SK-N-MC (cell line): ENCODE results near the gene ADAP1.

Source experiments
- DNase-seq: peaks from one replicate; pipeline ENCODE4 v3.0.0-alpha.2; 2011; ENCODE audit warnings: low read depth, low spot score
- H3K27ac ChIP-seq: fragments of 200-600 bp; sonication (generic); 2 replicates; pipeline ENCODE4 v1.5.1; 2016; ENCODE audit warnings: mixed run types
- H3K36me3 ChIP-seq: fragments of 200-600 bp; sonication (generic); 2 replicates; pipeline ENCODE4 v1.6.1; 2017; ENCODE audit warnings: antibody characterized with exemption, low read length, mixed read lengths; ENCODE audit not compliant: insufficient read depth
- H3K4me3 ChIP-seq: fragments of 200-600 bp; sonication (generic); 2 replicates; pipeline ENCODE4 v1.5.1; 2016
- H3K9ac ChIP-seq: fragments of 200-600 bp; sonication (generic); 2 replicates; pipeline ENCODE4 v1.8.0; 2017; ENCODE audit warnings: mixed run types, mixed read lengths; ENCODE audit not compliant: insufficient read length
- H3K9me3 ChIP-seq: fragments of 200-600 bp; sonication (generic); 2 replicates; pipeline ENCODE4 v1.6.1; 2017; ENCODE audit warnings: low read depth, mild to moderate bottlenecking, antibody characterized with exemption, low read length, moderate library complexity, mixed read lengths
- EZH2 ChIP-seq: fragments of 200-600 bp; sonication (generic); IDR thresholded peaks from one replicate; pipeline ENCODE4 v1.6.1; 2017; ENCODE audit warnings: antibody characterized with exemption
- FOXP2 ChIP-seq: optimal IDR thresholded peaks from 2 replicates; pipeline ENCODE3; 2011; ENCODE audit warnings: mild to moderate bottlenecking, moderate library complexity; ENCODE audit not compliant: insufficient read depth; ENCODE audit errors: extremely low read length, control extremely low read depth
- POLR2AphosphoS5 ChIP-seq: IDR thresholded peaks from 2 replicates; pipeline ENCODE4 v1.6.1; 2012; ENCODE audit warnings: mild to moderate bottlenecking, low read depth, low read length, borderline replicate concordance

Gene ADAP1

DNA sequence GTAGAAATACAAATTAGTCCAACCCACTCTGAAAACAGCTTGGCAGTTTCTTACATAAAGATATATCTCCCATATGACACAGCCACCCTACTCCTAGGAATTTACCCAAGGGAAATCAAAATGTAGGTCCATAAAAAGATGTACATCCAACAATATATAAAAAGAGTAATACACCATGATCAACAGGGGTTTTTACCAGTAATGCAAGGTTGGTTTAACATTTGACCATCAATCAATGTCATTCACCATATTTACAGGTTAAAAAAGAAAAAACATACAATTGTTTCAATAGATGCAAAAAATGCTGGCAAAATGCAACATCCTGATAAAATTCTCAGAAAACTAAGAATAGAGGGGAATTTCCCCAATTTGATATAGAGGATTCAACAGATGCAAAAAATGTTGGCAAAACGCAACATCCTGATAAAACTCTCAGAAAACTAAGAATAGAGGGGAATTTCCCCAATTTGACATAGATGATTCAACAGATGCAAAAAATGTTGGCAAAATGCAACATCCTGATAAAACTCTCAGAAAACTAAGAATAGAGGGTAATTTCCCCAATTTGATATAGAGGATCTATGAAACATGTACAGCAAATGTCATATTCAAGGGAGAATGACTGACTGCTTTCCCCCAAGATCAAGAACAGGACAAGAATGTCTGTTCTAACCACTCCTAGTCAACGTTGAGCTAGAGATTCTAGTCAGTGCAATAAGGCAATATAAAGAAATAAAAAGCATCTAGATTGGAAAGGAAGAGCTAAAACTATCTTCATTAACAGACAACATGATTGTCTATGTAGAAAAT lies 13.7 kb downstream of the ADAP1 start:
- H3K36me3 ChIP-seq: no peaks in the 10 kb centered on the region
- TF ChIP-seq FOXP2: no peak
- TF ChIP-seq EZH2: no peak
- no peak overlapping the region for H3K27ac ChIP-seq
- no peak overlapping the region for H3K4me3 ChIP-seq
- H3K9ac ChIP-seq: no peak overlapping the region
- no peak for DNase-seq
- no peaks in the 10 kb centered on the region for H3K9me3 ChIP-seq

DNA sequence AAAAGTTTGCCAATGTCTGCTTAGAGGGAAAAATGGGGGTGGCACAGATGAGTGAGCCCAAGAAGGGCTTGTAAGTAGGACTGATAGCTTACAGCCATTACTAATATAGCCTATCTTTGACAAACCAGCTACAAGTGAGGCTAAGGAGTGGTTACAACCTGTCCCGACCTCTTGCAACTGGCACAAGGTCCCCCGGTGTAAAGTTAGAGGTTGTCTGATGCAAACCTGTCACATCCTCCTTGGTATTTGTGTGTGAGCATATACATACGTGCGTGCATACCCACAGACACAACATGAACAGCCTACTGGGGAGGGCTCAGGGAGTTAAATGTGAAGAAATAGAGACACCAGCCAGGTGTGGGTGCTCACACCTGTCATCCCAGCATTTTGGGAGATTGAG lies 14.6 kb downstream of the ADAP1 start:
- Histone ChIP-seq H3K36me3 (no peaks in the 10 kb centered on the region), H3K9me3 (no peaks in the 10 kb centered on the region), H3K27ac (no peak overlapping the region), H3K9ac (no peak overlapping the region), H3K4me3 (no peak overlapping the region)
- DNase-seq: no peak
- TF ChIP-seq FOXP2 (no peak), POLR2AphosphoS5 (no peak), EZH2 (no peak)

DNA sequence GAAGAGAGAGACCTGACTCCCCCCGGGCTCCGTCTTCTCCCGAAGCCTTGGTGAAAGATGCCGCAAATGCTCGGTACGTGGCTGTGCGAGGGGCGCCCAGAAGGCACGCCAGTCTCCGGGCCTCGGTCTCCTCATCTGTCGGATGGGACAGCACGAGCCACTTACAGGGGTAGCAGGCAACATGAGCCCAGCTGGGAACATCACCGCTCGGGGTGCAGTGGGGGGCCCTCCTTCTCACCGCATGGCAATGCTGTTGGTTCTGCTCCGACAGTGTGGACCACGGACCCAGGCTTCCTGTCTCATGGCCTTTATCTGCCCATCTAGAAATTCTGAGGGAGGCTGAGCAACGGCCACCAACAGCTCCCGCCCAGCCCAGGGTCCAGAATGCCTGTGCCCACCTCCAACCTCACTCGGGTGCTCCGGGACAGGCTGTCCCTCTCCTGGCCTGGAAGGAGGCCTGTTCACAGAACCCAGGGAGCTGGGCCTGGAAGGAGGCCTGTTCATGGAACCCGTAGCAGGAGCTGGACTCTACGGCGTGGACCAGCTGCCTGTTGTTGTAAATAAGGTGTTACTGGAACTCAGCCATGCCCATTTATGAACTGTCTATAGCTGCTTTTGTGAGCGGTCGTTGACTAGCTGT lies 15.8 kb downstream of the ADAP1 start:
- Histone ChIP-seq H3K27ac (no peak overlapping the region), H3K4me3 (no peak overlapping the region), H3K36me3 (no peaks in the 10 kb centered on the region), H3K9ac (no peak overlapping the region), H3K9me3 (no peaks in the 10 kb centered on the region)
- no peak for TF ChIP-seq EZH2
- TF ChIP-seq FOXP2: no peak
- TF ChIP-seq POLR2AphosphoS5: no peak
- DNase-seq: no peak

DNA sequence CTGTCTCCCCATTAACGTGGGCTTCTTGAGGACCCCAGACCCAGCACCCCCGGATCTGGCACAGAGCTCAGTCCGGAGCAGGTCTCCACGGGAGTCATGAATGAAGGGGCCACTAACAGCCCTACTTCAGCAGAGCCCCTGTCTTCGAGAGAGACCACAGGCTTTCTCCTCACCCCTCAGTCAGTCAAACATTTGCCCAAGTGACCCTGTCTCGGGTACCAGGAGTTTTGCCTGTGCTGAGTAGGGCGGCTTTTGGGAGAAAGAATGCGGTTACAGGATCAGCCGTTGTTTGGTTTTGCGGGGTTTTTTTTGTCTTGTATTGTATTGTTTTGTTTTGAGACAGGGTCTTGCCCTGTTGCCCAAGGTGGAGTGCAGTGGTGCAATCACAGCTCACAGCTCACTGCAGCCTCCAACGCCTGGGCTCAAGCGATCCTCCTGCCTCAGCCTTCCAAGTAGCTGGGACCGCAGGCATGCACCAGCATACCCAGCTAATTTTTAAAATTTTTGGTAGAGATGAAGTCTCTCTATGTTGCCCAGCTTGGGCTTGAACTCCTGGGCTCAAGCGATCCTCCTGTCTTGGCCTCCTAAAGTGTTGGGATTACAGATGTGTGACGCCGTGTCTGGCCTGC lies 16.5 kb downstream of the ADAP1 start:
- Histone ChIP-seq H3K27ac (no peak overlapping the region), H3K4me3 (no peak overlapping the region), H3K36me3 (no peaks in the 10 kb centered on the region), H3K9ac (no peak overlapping the region), H3K9me3 (no peaks in the 10 kb centered on the region)
- no peak for TF ChIP-seq POLR2AphosphoS5
- no peak for TF ChIP-seq EZH2
- TF ChIP-seq FOXP2: no peak
- DNase-seq: no peak

- H3K9me3 ChIP-seq: no peaks in the 10 kb centered on the region
- DNase-seq: no peak
- no peak overlapping the region for H3K27ac ChIP-seq
- H3K36me3 ChIP-seq: no peaks in the 10 kb centered on the region
- TF ChIP-seq POLR2AphosphoS5: no peak
- TF ChIP-seq FOXP2: no peak
- TF ChIP-seq EZH2: no peak
- H3K4me3 ChIP-seq: no peak overlapping the region
- no peak overlapping the region for H3K9ac ChIP-seq
Observed at GRCh38 chr7:936386-937054, 18.0 kb downstream of the ADAP1 start.

DNA sequence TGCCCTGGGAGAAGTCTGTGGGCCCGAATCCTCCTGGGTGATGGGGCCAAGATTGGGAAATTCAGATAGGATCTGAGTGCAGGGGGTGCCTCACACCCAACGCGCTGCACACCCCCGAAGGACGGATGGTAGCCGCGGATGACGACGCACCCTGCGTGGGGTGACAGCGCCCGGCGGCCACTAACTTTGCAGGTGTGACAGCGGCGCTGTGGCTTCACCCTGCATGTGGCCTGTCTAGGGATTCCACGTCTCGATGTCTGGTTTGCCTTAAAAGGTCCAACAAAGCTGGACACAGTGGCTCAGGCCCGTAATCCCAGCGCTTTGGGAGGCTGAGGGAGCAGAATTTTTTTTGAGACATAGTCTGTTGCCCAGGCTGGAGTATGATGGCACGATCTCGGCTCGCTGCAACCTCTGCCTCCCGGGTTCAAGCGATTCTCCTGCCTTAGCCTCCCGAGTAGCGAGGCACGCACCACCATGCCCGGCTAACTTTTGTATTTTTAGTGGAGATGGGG lies 18.6 kb downstream of the ADAP1 start:
- Histone ChIP-seq H3K9me3 (no peaks in the 10 kb centered on the region), H3K27ac (no peak overlapping the region), H3K36me3 (no peaks in the 10 kb centered on the region), H3K4me3 (no peak overlapping the region), H3K9ac (no peak overlapping the region)
- no peak for DNase-seq
- TF ChIP-seq POLR2AphosphoS5 (no peak), FOXP2 (no peak), EZH2 (no peak)

- H3K36me3 ChIP-seq: no peaks in the 10 kb centered on the region
- H3K4me3 ChIP-seq: no peak overlapping the region
- H3K9ac ChIP-seq: no peak overlapping the region
- TF ChIP-seq FOXP2 (no peak), POLR2AphosphoS5 (no peak)
- no peak for DNase-seq
- H3K9me3 ChIP-seq: no peaks in the 10 kb centered on the region
- no peak overlapping the region for H3K27ac ChIP-seq
Observed at GRCh38 chr7:935164-935873, 19.2 kb downstream of the ADAP1 start.
